WERI-Rb-1 (cell line): ENCODE data around the gene CD72.

Experiments used
- DNase-seq: peaks from one replicate; pipeline ENCODE4 v3.0.0-alpha.2; 2020
- H3K27ac ChIP-seq: fragments of 250-450 bp; sonication (Bioruptor Pico); 2 replicates; pipeline ENCODE4 v1.5.1; 2020; ENCODE audit warnings: mild to moderate bottlenecking, moderate library complexity
- H3K27me3 ChIP-seq: fragments of 250-450 bp; sonication (Bioruptor Pico); 2 replicates; pipeline ENCODE4 v1.5.1; 2021; ENCODE audit warnings: mild to moderate bottlenecking, low read depth, moderate library complexity; ENCODE audit not compliant: insufficient read depth, severe bottlenecking
- H3K36me3 ChIP-seq: fragments of 250-450 bp; sonication (Bioruptor Pico); 2 replicates; pipeline ENCODE4 v1.5.1; 2020; ENCODE audit warnings: mild to moderate bottlenecking, moderate library complexity
- H3K4me3 ChIP-seq: 2 replicates; pipeline ENCODE4 v1.5.1; 2011; ENCODE audit warnings: low read depth, mild to moderate bottlenecking, control low read depth, low read length
- H3K9me3 ChIP-seq: fragments of 250-450 bp; sonication (Bioruptor Pico); 2 replicates; pipeline ENCODE4 v1.5.1; 2021; ENCODE audit warnings: mild to moderate bottlenecking, moderate library complexity; ENCODE audit not compliant: severe bottlenecking
- CTCF ChIP-seq: IDR thresholded peaks from 2 replicates; pipeline ENCODE4 v1.5.1; 2011; ENCODE audit warnings: low read depth, mild to moderate bottlenecking, control low read depth, inconsistent platforms, low read length

The CD72 gene

GRCh38 chr9:35658968-35659220, 40.7 kb upstream of the CD72 start:
- TF ChIP-seq CTCF = no peak
- Histone ChIP-seq H3K27me3 (no peaks in the 10 kb centered on the region), H3K9me3 (no peaks in the 10 kb centered on the region), H3K27ac (peak overlapping the region; percentile 98), H3K4me3 (peak overlapping the region; percentile 80), H3K36me3 (peaks cover 34% of the 10 kb centered on the region)
- DNase-seq = peak; percentile 28

- H3K27me3 ChIP-seq = no peaks in the 10 kb centered on the region
- DNase-seq = peak; percentile 81
- TF ChIP-seq CTCF = peak; percentile 77
- H3K4me3 ChIP-seq = peak within 1 kb of the TSS; percentile 80
- peaks cover 34% of the 10 kb centered on the region for H3K36me3 ChIP-seq
- H3K27ac ChIP-seq = peak within 1 kb of the TSS; percentile 98
- H3K9me3 ChIP-seq = no peaks in the 10 kb centered on the region
Measured at GRCh38 chr9:35658137-35658967, 40.1 kb upstream of the CD72 start, which contains the start of gene CCDC107. Gene CCDC107 (plus strand): TSS chr9:35658292. CDS start chr9:35658380, 88 bp downstream.

- peak; percentile 99 for DNase-seq
- Histone ChIP-seq H3K9me3 (no peaks in the 10 kb centered on the region), H3K27me3 (no peaks in the 10 kb centered on the region), H3K4me3 (peak within 1 kb of the TSS; percentile 80), H3K36me3 (peaks cover 29% of the 10 kb centered on the region), H3K27ac (peak within 1 kb of the TSS; percentile 98)
- 0 out of 2 replicates have a peak, but pooled peaks have one; percentile 26 for TF ChIP-seq CTCF
Measured at GRCh38 chr9:35657546-35658136, 39.4 kb upstream of the CD72 start, which contains the start of gene RMRP. Gene RMRP (minus strand): TSS chr9:35658019.

DNA sequence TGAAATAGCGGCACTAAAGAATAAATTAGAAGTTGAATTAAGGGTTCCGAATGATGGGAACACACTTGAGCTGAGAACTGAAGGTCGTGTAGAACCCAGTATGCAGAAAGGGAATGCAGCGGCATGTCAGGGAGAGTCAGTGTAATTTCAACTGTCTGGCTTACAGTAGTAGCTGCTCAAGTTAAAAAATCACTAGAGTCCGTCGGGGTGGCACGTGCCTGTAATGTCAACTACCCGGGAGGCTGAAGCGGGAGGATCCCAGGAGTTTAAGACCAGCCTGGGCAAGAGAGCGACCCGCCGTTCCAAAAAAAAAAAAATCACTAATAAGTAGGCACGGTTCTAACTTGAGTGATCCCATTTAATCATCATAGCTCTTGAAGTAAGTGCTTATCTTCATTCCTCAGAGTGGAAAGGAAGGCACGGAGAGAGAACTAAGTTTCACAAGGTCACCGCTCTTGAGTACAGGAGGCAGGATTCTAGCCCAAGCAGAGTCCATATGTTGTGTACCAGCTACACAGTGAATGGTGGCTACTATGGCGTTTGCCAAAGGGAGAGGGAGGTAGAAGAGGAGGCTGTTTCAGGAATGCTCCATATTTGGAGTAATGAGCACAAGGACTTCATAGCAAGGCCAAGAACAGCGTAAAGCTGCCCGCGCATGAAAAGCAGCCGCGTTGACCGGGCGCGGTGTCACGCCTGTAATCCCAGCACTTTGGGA, 38.8 kb upstream of the CD72 start:
- peak overlapping the region; percentile 53 for H3K4me3 ChIP-seq
- no peaks in the 10 kb centered on the region for H3K27me3 ChIP-seq
- no peak for DNase-seq
- peak overlapping the region; percentile 98 for H3K27ac ChIP-seq
- TF ChIP-seq CTCF = no peak
- peaks cover 23% of the 10 kb centered on the region for H3K36me3 ChIP-seq
- no peaks in the 10 kb centered on the region for H3K9me3 ChIP-seq

GRCh38 chr9:35656348-35656747, 38.1 kb upstream of the CD72 start:
- no peak overlapping the region for H3K27ac ChIP-seq
- H3K27me3 ChIP-seq = no peaks in the 10 kb centered on the region
- no peak for DNase-seq
- no peak overlapping the region for H3K4me3 ChIP-seq
- no peaks in the 10 kb centered on the region for H3K9me3 ChIP-seq
- peaks cover 19% of the 10 kb centered on the region for H3K36me3 ChIP-seq
- no peak for TF ChIP-seq CTCF
